ENCODE results near the gene GAS1.

DNA sequence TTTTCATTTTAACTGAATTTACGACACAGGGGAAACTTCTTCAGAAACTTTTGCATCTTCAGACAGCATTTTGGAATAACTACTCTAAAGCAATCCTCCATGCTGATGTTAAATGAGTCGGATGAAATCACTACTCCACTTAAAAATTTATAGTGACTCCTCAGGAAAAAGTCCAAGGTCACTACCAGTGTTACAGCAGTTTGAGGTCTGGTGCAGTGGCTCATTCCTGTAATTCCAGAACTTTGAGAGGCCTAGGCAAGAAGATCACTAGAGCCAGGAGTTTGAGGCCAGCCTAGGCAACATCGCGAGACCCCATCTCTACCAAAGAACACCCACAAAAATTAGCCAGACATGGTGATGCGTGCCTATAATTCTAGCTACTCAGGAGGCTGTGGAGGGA is 5.9 kb upstream of the GAS1 start:
- TF ChIP-seq SUZ12 (IDR thresholded peaks at IDR 0.05; ENCODE audit: extremely low read depth, insufficient read depth, insufficient read length) (no peak), ZNF274 (IDR thresholded peaks at IDR 0.05; ENCODE audit: low read depth, low read length) (no peak)

Data from NT2/D1 (cell line).